Measurements from ENCODE around the gene ZNF574.

DNA sequence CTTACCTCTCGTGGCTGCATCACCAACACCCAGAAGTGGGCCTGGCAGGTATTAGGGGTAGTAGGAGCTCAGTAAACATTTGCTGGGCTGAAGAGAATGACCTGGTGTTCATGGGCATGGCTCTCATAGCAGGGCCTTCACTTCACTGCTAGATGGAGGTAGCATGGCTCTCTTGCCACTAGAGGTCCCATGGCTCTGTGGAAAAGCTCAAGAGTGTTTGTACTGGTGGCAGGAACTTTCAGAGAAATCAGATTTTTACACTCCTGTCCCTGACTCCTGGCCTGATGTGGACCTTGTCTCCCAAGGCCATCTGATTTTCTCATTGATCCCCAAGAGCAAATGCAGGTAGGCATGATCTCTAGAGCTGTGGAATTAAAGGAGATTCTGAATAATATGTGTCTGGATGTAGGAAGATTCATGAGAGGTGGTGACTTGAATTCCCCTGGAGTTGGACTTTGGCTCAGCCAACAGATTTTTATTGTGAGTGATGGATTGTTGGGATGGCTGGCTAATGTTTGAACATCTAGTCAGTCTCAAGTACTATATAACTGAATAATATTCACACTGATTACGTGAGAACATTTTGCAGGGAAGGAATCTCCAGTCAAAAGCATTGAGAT is 5.7 kb downstream of the ZNF574 start:
- TF ChIP-seq POLR2A (IDR thresholded peaks at IDR 0.05): no peak
- TF ChIP-seq, protein P1, sequence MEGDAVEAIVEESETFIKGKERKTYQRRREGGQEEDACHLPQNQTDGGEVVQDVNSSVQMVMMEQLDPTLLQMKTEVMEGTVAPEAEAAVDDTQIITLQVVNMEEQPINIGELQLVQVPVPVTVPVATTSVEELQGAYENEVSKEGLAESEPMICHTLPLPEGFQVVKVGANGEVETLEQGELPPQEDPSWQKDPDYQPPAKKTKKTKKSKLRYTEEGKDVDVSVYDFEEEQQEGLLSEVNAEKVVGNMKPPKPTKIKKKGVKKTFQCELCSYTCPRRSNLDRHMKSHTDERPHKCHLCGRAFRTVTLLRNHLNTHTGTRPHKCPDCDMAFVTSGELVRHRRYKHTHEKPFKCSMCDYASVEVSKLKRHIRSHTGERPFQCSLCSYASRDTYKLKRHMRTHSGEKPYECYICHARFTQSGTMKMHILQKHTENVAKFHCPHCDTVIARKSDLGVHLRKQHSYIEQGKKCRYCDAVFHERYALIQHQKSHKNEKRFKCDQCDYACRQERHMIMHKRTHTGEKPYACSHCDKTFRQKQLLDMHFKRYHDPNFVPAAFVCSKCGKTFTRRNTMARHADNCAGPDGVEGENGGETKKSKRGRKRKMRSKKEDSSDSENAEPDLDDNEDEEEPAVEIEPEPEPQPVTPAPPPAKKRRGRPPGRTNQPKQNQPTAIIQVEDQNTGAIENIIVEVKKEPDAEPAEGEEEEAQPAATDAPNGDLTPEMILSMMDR (IDR thresholded peaks at IDR 0.05): no peak
